PC-3 (cell line): ENCODE measurements around the gene MMRN2. TPM values are rescaled to one million over a fixed set of nuclear protein-coding genes. Genes with fewer than 3 reads are reported as not detected.
"Not testable (repeated sequence)": the region's sequence is repeated elsewhere in the genome, so short reads cannot be mapped to it uniquely, and the experiment has no call there.

Source experiments
- ATAC-seq: fragments of 200-7000 bp; cut with Tn5 transposase; 2 replicates; pipeline ENCODE4 v1.9.1; 2020; ENCODE audit warnings: mild to moderate bottlenecking, moderate library complexity
- BruUV-seq: library from RNA; stranded (reverse); fragments of 400-500 nt; replicated peaks from 2 replicates; lab custom pipeline; 2021; lab: Mats Ljungman, UMichigan
- CTCF ChIA-PET: fragments of 300-600 bp; sonication (Branson Sonifier 250); formaldehyde crosslinking; loops from one replicate; lab custom pipeline; 2022; ENCODE audit warnings: antibody characterized with exemption; lab: Charles Lee
- POLR2A ChIA-PET: fragments of 300-600 bp; sonication (Branson Sonifier 250); formaldehyde crosslinking; loops from one replicate; lab custom pipeline; 2022; ENCODE audit warnings: antibody characterized with exemption; ENCODE audit not compliant: unreplicated experiment; lab: Charles Lee
- DNase-seq: peaks from one replicate; pipeline ENCODE4 v3.0.0-alpha.2; 2015
- H2AFZ ChIP-seq: fragments of 300-600 bp; sonication (generic); 2 replicates; pipeline ENCODE4 v1.6.0; 2016; ENCODE audit warnings: antibody characterized with exemption, low read length
- H3F3A ChIP-seq: fragments of 300-600 bp; sonication (generic); one replicate; pipeline ENCODE4 v1.6.0; 2017; ENCODE audit warnings: antibody characterized with exemption, low read length, control low read depth, mild to moderate bottlenecking; ENCODE audit not compliant: unreplicated experiment
- H3K27ac ChIP-seq: fragments of 300-600 bp; sonication (generic); 2 replicates; pipeline ENCODE4 v1.5.1; 2016; ENCODE audit warnings: mild to moderate bottlenecking, low read length
- H3K27me3 ChIP-seq: fragments of 300-600 bp; sonication (generic); 2 replicates; pipeline ENCODE4 v1.6.1; 2016; ENCODE audit warnings: low read length, mixed read lengths
- H3K36me3 ChIP-seq: fragments of 300-600 bp; sonication (generic); 2 replicates; pipeline ENCODE4 v1.6.1; 2016; ENCODE audit warnings: low read depth, mixed run types, low read length, mixed read lengths
- H3K4me1 ChIP-seq: fragments of 300-600 bp; sonication (generic); 2 replicates; pipeline ENCODE4 v1.5.1; 2016; ENCODE audit warnings: low read length; ENCODE audit not compliant: insufficient read depth
- H3K4me2 ChIP-seq: fragments of 300-600 bp; sonication (generic); 2 replicates; pipeline ENCODE4 v1.6.0; 2016; ENCODE audit warnings: low read length
- H3K4me3 ChIP-seq: fragments of 300-600 bp; sonication (generic); 2 replicates; pipeline ENCODE4 v1.5.1; 2016; ENCODE audit warnings: mild to moderate bottlenecking, low read length, mixed read lengths
- H3K79me2 ChIP-seq: fragments of 300-600 bp; sonication (generic); 2 replicates; pipeline ENCODE4 v1.6.1; 2017; ENCODE audit warnings: low read length, mixed read lengths
- H3K9ac ChIP-seq: fragments of 300-600 bp; sonication (generic); 2 replicates; pipeline ENCODE4 v1.6.0; 2016; ENCODE audit warnings: mild to moderate bottlenecking, low read length
- H3K9me2 ChIP-seq: fragments of 300-600 bp; sonication (generic); replicated peaks from 2 replicates; pipeline ENCODE4 v1.6.1; 2016; ENCODE audit warnings: mixed run types, low read length, mixed read lengths
- H3K9me3 ChIP-seq: fragments of 300-600 bp; sonication (generic); 2 replicates; pipeline ENCODE4 v1.6.1; 2016; ENCODE audit warnings: low read length, mixed read lengths
- H4K20me1 ChIP-seq: fragments of 300-600 bp; sonication (generic); 2 replicates; pipeline ENCODE4 v1.6.1; 2016; ENCODE audit warnings: low read length, mixed read lengths
- CTCF ChIP-seq: fragments of 300-600 bp; sonication (generic); conservative IDR thresholded peaks from 2 replicates; pipeline ENCODE4 v1.5.1; 2017; ENCODE audit warnings: antibody characterized with exemption, low read depth, mild to moderate bottlenecking, low read length
- EZH2 ChIP-seq: fragments of 300-600 bp; sonication (generic); IDR thresholded peaks from one replicate; pipeline ENCODE4 v1.6.1; 2017; ENCODE audit warnings: antibody characterized with exemption, mild to moderate bottlenecking, low read length; ENCODE audit not compliant: unreplicated experiment
- EZH2phosphoT487 ChIP-seq: fragments of 300-600 bp; sonication (generic); IDR thresholded peaks from 2 replicates; pipeline ENCODE4 v1.6.1; 2018; ENCODE audit warnings: mild to moderate bottlenecking, antibody characterized with exemption, low read length, borderline replicate concordance
- intact Hi-C: fragments of 100-400 bp; cut with micrococcal nuclease; formaldehyde crosslinking; loops from 2 replicates; pipeline ENCODE4 v1.9.0; 2023
- total RNA-seq: library from RNA; depleted of rRNA; stranded (reverse); fragments of >200 nt; gene quantifications from 2 replicates; pipeline ENCODE4 v1.2.3, GENCODE V29; 2014

Gene MMRN2
- total RNA-seq, 1 experiment from 2014 or later = 1.9 TPM

- intact Hi-C loops = no loop called here
- BruUV-seq = no TSS peak
- Histone ChIP-seq H3K9me3 (no peaks in the 10 kb centered on the region), H3F3A (no peaks in the 10 kb centered on the region), H3K36me3 (no peaks in the 10 kb centered on the region), H3K27ac (no peak overlapping the region), H3K9ac (no peak overlapping the region), H3K4me3 (no peak overlapping the region), H3K4me2 (no peak overlapping the region), H3K9me2 (no peaks in the 10 kb centered on the region), H3K27me3 (no peaks in the 10 kb centered on the region), H3K79me2 (no peaks in the 10 kb centered on the region), H3K4me1 (no peaks in the 10 kb centered on the region), H2AFZ (no peak overlapping the region), H4K20me1 (no peaks in the 10 kb centered on the region)
- TF ChIP-seq CTCF (no peak), EZH2 (no peak), EZH2phosphoT487 (no peak)
- DNase-seq = no peak
- no peak for ATAC-seq
- ChIA-PET POLR2A (no interaction called here), CTCF (no interaction called here)
These were observed 31.1 kb upstream of the MMRN2 start for GRCh38 chr10:86988520-86988919.

- H3K27me3 ChIP-seq, H3K9ac ChIP-seq, H3K79me2 ChIP-seq, CTCF ChIA-PET, POLR2A ChIA-PET, H4K20me1 ChIP-seq, intact Hi-C loops, H3K9me3 ChIP-seq, H3F3A ChIP-seq, ATAC-seq, H3K4me1 ChIP-seq, H3K27ac ChIP-seq, H3K9me2 ChIP-seq, H3K36me3 ChIP-seq, H2AFZ ChIP-seq, DNase-seq, H3K4me3 ChIP-seq, BruUV-seq, H3K4me2 ChIP-seq: not testable (repeated sequence)
These were observed 27.1 kb upstream of the MMRN2 start for GRCh38 chr10:86984498-86984897.

- CTCF ChIA-PET = no interaction called here
- no TSS peak for BruUV-seq
These were observed 24.3 kb upstream of the MMRN2 start for GRCh38 chr10:86981716-86982115.

GRCh38 chr10:86981020-86981419 is 23.6 kb upstream of the MMRN2 start:
- intact Hi-C loops, H3K9me3 ChIP-seq, H3K9me2 ChIP-seq, H3K4me3 ChIP-seq, H3K79me2 ChIP-seq, H3K4me2 ChIP-seq, H3K36me3 ChIP-seq, POLR2A ChIA-PET, BruUV-seq, DNase-seq, H3F3A ChIP-seq, H3K9ac ChIP-seq, H3K27me3 ChIP-seq, ATAC-seq, H2AFZ ChIP-seq, H3K27ac ChIP-seq, H4K20me1 ChIP-seq, CTCF ChIA-PET: not testable (repeated sequence)
- H3K4me1 ChIP-seq = peaks cover 10% of the 10 kb centered on the region

More at GRCh38 chr10:86981716-86982115, 24.3 kb upstream of the MMRN2 start:
- Histone ChIP-seq H3K9me2 (no peaks in the 10 kb centered on the region), H3F3A (no peaks in the 10 kb centered on the region), H3K79me2 (no peaks in the 10 kb centered on the region), H3K27ac (no peak overlapping the region), H4K20me1 (no peaks in the 10 kb centered on the region), H2AFZ (no peak overlapping the region), H3K9ac (no peak overlapping the region), H3K27me3 (no peaks in the 10 kb centered on the region), H3K4me2 (no peak overlapping the region), H3K4me3 (no peak overlapping the region), H3K36me3 (no peaks in the 10 kb centered on the region), H3K4me1 (peaks cover 10% of the 10 kb centered on the region), H3K9me3 (no peaks in the 10 kb centered on the region)
- intact Hi-C loops = no loop called here
- DNase-seq (no peak), ATAC-seq (no peak)
- TF ChIP-seq EZH2phosphoT487 = no peak
- TF ChIP-seq EZH2 = no peak
- TF ChIP-seq CTCF = no peak
- POLR2A ChIA-PET = no interaction called here
